Activated CD8-positive, alpha-beta memory T cell treated with anti-CD3 and anti-CD28 coated beads for 36 hours (primary cell): Measurements from ENCODE around the gene SP4. TPM values are rescaled to one million over a fixed set of nuclear protein-coding genes. Genes with fewer than 3 reads are reported as not detected.

ENCODE experiments used
- CTCF ChIA-PET: fragments of 350-600 bp; sonication (Branson Sonifier 250); formaldehyde crosslinking; loops from one replicate; lab custom pipeline; 2021; ENCODE audit warnings: antibody characterized with exemption; lab: Charles Lee
- POLR2A ChIA-PET: fragments of 350-600 bp; sonication (Branson Sonifier 250); formaldehyde crosslinking; loops from one replicate; lab custom pipeline; 2021; ENCODE audit warnings: antibody characterized with exemption; lab: Charles Lee
- total RNA-seq, 2 experiments: library from RNA; stranded (reverse); gene quantifications; one replicate each; pipeline ENCODE4 v1.2.3, GENCODE V29; 2021

SP4 gene
- total RNA-seq: 10 to 100 TPM; 20.8 to 21.0 TPM

GRCh38 chr7:21427871-21428658, at the start of gene SP4:
Gene SP4, plus strand, starts transcription at chr7:21428083. Its CDS starts 169 bp downstream, at chr7:21428252.
- CTCF ChIA-PET: interaction anchor here (0.6 to 1.8 kb wide), 3 partner anchors 89 to 167 kb away, joined by 3 to 4 read pairs (median 3); no protein-coding TSS in a partner anchor

DNA sequence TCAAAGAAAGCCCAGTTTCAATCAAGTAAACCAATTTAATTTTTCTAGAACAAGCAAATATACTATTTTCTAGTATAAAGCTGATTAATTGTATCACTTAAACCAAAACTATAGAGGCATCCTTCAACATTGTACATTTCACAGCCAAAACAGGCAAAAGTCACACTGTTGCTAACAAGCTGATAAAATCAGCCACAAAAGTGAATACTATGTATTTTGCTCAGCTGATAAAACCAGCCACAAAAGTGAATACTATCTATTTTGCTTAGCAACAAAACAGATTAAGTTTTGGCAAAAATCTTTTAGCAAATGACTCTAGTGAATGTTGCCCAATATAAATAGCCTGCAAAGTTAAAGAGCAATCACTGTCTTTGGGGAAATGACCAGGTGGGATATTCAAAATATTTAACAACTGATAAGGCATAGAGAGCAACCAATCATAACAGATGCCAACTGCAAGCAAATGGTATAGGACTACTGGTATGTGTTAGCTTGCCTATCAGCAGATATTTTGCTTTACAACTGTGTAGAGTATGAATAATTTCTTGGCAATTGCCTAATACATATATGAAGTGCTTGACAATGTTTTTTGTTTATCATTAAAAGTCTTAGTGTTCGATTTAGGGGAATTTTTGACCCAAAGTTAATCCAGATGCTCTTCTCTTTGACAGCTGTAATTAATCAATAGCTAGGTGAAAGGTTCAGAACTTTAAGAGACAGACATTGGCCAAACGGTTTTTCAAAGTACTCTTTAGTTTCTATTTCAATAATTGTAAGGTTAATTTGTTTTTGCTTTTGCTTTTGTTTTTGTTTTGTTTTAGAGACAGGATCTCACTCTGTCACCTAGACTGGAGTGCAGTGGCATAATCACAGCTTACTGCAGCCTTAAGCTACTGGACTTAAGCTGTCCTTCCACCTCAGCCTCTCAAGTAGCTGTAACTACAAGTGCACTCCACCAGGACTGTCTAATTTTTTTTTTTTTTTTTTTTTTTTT, 44.4 kb upstream of the SP4 start:
- POLR2A ChIA-PET: no interaction called here
- CTCF ChIA-PET: interaction anchor here (1.1 kb wide), 1 partner anchor 9 kb away, joined by 3 read pairs; no protein-coding TSS in a partner anchor

More at GRCh38 chr7:21427871-21428658, at the start of gene SP4:
- POLR2A ChIA-PET: interaction anchor here (0.6 to 1.9 kb wide), 6 partner anchors 10 to 517 kb away, joined by 3 to 13 read pairs (median 4); partner anchors contain the start of gene CDCA7L

DNA sequence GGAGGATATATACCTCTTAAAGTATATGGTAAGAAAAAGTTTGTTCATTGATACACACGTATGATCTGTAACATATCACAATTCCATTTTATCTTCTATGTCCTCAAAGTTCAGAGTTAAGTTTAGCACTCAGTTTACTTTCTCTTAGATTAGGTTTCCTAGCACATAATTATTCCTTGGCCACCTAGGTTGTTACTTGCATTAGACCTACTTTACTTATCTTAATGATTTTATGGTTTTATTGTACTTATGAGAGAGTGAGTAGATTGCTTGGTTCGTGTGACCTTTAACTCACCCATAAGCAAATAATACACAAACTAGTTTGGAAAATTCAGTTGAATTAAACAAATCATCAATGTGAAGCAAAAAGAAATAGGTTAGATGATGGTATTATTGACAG, 33.9 kb upstream of the SP4 start:
- ChIA-PET POLR2A (no interaction called here), CTCF (no interaction called here)

DNA sequence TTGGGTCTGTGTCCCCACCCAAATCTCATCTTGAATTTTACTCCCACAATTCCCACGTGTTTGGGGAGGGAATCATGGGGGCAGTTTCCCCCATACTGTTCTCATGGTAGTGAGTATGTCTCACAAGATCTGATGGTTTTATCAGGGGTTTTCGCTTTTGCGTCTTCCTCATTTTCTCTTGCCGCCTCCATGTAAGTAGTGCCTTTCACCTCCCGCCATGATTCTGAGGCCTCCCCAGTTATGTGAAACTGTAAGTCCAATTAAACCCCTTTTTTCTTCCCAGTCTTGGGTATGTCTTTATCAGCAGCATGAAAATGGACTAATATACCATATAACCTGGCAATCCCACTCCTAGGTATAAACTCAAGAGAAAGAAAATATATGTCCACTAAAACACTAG, 25.9 kb upstream of the SP4 start:
- POLR2A ChIA-PET: no interaction called here
- CTCF ChIA-PET: no interaction called here

DNA sequence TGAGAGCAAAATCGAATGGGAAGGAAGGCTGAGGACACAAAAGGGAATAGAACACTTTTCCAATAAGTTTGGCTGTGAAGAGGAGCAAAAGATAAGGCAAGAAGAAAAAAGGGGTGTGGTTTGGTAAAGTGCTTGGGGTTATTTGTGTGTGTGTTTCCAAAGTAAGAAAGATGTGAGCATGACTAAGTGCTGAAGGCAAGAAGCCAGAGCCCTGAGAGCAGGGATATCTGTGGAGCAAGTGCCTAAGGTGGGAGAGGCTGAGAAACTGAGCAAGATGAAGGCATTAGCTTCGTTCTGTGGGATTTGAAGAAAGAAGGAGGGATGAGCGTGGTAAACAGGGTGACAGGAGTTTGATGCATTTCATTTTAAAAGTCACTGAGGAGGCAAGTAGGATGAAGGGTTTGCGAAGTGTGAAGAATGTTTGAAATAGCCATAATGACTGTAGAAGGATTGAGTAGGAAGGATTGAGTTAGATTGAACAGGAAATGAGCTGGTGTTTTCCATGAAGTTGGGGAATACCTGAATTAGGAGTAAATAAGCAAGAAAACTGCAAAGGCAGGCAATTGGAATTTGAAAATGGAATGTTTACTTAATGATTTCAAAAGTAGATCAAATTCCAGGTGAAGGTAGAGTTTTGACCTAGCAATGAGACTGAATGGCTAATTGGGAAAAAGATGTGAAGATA, 19.9 kb upstream of the SP4 start:
- ChIA-PET CTCF (no interaction called here), POLR2A (no interaction called here)

DNA sequence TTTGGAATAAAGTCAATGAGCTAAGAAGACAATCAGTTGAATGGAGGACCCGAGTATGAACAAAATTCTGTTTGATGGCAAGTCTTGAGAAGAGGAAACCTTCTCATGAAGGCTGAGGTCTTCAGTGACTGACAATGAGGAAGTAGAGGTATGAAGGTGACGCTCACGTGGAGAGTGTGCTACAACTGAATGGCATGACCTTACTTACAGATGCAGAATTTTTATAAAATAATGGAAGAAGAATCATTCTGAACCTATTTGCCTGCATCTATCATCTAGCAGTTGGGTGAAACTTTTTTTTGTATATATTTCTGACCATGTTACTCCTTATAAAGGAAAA, 19.4 kb upstream of the SP4 start:
- POLR2A ChIA-PET: no interaction called here
- CTCF ChIA-PET: no interaction called here

DNA sequence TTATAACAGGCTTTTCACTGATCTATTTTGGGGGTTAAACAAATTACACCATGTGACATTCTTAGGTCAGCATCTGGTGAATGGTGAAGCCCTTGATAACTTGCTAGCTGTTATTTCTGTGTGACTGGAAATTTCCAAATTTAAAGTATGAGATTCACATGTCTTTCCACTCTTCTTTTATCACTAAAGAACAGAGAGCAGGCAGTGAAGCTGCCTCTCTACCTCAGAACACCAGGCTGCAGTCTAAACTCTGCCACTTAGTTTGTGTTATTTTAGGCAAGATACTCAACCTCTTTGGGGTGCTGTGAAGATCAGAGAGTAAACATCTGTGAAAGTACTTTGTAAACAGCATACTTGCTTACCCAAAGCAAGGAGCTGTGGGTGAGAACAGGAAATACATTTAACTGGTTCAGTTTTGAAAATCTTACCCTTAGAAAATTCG, 15.5 kb upstream of the SP4 start:
- ChIA-PET CTCF (interaction anchor here (1.0 kb wide), 1 partner anchor 59 kb away, joined by 3 read pairs; no protein-coding TSS in a partner anchor), POLR2A (interaction anchor here (1.7 kb wide), 1 partner anchor 15 kb away, joined by 5 read pairs; the partner anchor contains the start of gene SP4)

- ChIA-PET POLR2A (interaction anchor here (1.7 kb wide), 1 partner anchor 14 kb away, joined by 5 read pairs; the partner anchor contains the start of gene SP4), CTCF (no interaction called here)
These were observed 14.9 kb upstream of the SP4 start for GRCh38 chr7:21412957-21413356.

GRCh38 chr7:21413502-21413901, 14.4 kb upstream of the SP4 start:
- ChIA-PET CTCF (no interaction called here), POLR2A (interaction anchor here (0.7 to 1.7 kb wide), 2 partner anchors 14 to 72 kb away, joined by 3 to 5 read pairs; partner anchors contain the start of gene SP4)

DNA sequence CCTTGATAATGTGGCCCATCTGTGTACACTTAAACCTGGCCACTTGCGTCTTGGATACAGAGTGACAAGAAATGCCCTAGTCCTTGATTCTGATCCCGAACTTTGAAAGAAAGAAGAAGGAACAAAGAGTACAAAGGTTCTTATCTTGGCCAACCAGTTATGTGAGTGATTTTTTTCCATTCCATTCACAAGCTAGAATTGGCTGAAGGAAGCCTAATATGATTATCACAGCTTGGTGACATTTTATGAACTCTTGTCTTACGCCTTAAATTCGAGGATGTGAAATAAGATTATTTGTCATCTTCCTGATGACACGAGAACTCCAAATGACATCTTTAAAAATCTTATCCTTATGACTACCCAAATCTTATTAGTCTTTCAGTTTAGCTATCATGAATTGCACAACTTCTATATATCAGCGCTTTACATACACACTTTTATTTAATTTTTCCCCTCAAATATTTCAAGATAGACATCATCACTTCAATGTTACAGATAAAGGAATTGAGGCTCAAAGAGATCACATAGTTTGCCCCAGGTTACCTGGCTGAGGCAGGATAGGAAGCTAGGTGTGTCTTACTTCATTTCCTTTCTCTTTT, 13.0 kb upstream of the SP4 start:
- ChIA-PET POLR2A (no interaction called here), CTCF (no interaction called here)

- POLR2A ChIA-PET: no interaction called here
- CTCF ChIA-PET: no interaction called here
These were observed 10.2 kb upstream of the SP4 start for GRCh38 chr7:21417647-21418046.

- POLR2A ChIA-PET: no interaction called here
- CTCF ChIA-PET: no interaction called here
These were observed 5.1 kb upstream of the SP4 start for GRCh38 chr7:21422751-21423150.

DNA sequence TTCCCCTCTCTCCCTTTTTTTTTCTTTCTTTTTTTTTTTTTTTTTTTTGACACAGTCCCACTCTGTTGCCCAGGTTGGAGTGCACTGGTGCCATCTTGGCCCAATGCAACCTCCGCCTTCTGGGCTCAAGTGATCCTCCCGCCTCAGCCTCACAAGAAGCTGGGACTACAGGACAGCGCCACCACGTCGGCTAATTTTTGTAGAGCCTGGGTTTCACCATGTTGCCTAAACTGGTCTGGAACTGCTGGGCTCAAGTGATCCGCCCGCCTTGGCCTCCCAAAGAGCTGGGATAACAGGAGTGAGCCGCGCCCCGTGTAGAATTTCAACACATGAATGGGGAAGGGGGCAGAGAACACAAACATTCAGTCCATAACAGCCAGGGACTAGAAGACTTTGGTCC, 2.6 kb upstream of the SP4 start:
- CTCF ChIA-PET: no interaction called here
- POLR2A ChIA-PET: no interaction called here

DNA sequence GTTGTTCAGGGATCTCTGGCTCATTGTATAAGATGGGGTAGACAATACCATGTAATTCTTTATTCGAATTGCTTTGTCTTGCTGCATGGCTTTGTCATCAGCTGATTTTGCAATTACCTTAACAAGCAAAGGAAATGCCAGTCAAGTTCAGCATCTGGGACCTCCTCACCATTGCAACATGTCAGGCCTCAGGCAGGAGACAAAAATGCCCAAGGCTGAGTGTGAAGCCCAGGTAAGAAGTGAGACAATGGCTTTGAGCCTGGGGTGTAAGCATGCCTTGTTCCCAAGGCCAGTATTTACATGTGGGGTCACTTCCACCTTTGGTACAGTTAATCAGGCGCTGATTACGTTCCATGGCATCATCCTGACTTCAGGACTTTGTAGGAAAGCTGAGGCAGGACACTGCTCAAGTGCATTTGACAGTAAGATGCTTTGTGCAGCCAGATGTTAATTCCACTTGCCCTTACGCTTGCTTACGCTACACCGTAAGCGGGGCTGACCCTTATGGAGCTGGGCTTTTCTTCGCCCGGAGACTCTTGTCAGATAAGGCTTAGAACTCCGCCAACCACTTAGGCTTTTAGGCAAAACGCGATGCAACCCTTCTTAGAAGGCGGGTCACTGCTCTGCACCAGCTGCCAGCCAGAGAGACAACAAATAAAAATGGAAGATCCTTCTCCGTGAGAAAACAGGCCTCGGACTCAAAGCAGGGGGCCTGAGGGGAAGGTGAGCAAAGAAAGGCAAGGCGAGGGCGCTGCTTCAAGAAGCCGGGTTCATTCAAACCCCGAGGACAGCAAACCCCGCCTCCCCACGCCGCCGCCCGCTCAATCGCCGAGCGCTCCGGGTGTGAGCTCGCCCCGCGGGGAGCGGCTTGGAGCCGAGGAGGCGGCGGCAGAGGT, 1.3 kb upstream of the SP4 start:
- ChIA-PET POLR2A (interaction anchor here (1.3 to 1.9 kb wide), 3 partner anchors 13 to 519 kb away, joined by 5 to 13 read pairs (median 5); partner anchors contain the start of gene CDCA7L), CTCF (interaction anchor here (1.1 to 1.8 kb wide), 3 partner anchors 88 to 171 kb away, joined by 3 to 4 read pairs (median 4); no protein-coding TSS in a partner anchor)

DNA sequence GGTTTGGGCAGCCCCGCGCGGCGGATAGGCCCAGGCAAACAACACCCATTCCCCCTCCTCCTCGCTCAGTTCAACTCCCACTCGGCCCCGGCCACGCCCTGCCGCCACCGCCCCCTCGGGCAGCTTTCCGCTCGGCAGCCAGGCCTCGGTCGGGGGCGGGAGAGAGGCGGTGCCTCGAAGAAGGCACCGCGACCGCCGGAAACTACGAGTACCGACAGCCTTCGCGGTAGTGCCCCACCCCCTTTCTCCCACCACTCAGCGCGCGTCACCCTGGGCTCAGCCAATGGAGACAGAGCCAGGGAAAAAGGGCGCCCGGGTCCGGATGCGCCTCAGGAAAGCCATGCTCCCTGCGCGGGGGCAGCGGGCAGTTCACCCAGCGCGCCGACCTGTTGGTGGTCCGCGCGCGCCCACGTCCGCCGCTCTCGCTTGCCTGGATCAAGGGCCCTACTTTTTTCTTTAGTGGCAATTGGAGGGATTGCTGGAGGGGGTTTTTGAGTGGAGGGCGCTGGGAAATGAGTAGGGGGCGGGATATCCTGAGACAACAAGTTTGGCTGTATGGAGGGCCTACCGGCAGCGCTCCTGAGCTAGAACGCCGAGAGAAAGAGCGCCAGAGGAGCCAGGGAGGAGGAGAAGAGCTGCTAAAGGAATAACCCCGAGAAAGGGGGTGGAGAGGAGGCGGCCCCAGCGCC, 557 bp upstream of the SP4 start:
- POLR2A ChIA-PET: interaction anchor here (0.9 to 1.9 kb wide), 5 partner anchors 14 to 518 kb away, joined by 3 to 13 read pairs (median 5); partner anchors contain the start of gene CDCA7L
- CTCF ChIA-PET: interaction anchor here (1.1 to 1.8 kb wide), 3 partner anchors 88 to 172 kb away, joined by 3 to 4 read pairs (median 4); no protein-coding TSS in a partner anchor

- ChIA-PET CTCF (no interaction called here), POLR2A (no interaction called here)
These were observed 717 bp downstream of the SP4 start for GRCh38 chr7:21428659-21428941.

DNA sequence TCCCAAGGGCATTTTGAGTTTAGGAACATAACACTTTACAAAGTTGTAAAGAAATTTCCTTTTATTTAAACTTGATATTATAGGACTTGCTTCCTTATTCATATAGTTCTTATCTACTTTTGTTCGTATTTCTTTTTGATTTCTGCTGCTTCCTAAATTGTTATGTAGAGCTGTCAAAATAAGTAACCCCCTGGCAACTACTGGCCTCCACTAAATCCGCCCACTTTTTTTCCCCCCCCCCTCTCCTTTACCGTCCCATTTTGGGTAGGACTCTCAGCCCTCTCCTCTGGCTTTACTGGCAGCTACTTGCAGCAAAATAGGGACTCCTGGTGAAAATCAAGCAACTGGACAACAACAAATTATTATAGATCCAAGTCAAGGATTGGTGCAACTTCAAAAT, 1.1 kb downstream of the SP4 start:
- ChIA-PET POLR2A (no interaction called here), CTCF (interaction anchor here (0.7 kb wide), 1 partner anchor 61 kb away, joined by 3 read pairs; no protein-coding TSS in a partner anchor)
